Measurements from ENCODE around the gene KDM5B. TPM values are rescaled to one million over a fixed set of nuclear protein-coding genes. Genes with fewer than 3 reads are reported as not detected.

Gene KDM5B
- total and polyA plus RNA-seq, 9 of the 15 experiments (the other 6 are each of a cell fraction or from before 2014, with no cell fraction given), result 15.4 to 90.6 (median 57.1) TPM

DNA sequence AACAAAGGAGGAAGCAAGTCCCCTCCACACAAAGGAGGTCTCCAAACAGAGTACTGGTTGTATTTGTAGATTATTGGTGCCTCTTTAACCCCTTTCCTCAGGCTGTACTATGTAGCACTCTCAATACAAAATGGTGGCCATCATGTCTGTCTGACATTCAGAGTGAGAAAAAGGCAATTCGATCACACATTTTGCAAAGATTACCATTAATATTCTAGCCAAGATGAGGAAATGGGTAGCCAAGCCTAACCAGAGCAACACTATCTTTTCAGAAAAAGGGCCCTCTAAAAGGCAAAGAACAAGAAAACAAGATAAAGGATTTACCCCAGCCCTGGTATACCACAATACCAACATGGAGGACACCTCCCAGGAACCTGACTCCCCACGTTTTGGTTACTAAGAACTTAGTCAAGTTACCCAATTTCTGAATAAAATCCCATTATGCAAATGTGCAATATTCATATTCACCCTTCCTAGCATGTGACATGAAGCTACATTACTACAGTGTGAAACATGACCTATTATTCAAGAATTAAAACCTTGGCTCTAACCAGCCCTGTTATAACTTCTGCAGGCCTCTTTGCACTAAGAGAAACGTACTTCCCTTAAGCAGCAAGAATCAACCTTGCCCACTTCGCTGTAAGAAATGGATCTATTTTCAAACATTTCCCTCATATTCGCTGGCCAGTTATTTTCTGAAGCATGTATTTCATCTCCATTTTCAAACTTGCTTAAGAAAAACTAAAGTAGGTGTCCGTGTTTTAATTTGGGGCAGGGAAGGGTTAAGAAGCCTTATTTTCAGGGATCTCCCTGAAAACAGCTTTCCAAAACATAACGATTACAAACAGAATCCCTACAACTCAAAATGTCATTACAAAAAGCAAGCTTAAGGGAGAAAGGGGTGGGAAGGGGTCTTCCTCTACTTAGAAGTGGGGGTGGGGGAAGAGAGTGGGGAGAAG is 2.1 kb downstream of the KDM5B start (continued):
- TF ChIP-seq, protein P1, sequence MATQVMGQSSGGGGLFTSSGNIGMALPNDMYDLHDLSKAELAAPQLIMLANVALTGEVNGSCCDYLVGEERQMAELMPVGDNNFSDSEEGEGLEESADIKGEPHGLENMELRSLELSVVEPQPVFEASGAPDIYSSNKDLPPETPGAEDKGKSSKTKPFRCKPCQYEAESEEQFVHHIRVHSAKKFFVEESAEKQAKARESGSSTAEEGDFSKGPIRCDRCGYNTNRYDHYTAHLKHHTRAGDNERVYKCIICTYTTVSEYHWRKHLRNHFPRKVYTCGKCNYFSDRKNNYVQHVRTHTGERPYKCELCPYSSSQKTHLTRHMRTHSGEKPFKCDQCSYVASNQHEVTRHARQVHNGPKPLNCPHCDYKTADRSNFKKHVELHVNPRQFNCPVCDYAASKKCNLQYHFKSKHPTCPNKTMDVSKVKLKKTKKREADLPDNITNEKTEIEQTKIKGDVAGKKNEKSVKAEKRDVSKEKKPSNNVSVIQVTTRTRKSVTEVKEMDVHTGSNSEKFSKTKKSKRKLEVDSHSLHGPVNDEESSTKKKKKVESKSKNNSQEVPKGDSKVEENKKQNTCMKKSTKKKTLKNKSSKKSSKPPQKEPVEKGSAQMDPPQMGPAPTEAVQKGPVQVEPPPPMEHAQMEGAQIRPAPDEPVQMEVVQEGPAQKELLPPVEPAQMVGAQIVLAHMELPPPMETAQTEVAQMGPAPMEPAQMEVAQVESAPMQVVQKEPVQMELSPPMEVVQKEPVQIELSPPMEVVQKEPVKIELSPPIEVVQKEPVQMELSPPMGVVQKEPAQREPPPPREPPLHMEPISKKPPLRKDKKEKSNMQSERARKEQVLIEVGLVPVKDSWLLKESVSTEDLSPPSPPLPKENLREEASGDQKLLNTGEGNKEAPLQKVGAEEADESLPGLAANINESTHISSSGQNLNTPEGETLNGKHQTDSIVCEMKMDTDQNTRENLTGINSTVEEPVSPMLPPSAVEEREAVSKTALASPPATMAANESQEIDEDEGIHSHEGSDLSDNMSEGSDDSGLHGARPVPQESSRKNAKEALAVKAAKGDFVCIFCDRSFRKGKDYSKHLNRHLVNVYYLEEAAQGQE (IDR thresholded peaks at IDR 0.05; ENCODE audit: borderline replicate concordance), result no peak
- TF ChIP-seq, protein P1 (CRISPR knock-in tag; IDR thresholded peaks at IDR 0.05; ENCODE audit: low read depth), result 0 out of 2 replicates have a peak, but pooled peaks have one; percentile 56
- TF ChIP-seq, protein P2, sequence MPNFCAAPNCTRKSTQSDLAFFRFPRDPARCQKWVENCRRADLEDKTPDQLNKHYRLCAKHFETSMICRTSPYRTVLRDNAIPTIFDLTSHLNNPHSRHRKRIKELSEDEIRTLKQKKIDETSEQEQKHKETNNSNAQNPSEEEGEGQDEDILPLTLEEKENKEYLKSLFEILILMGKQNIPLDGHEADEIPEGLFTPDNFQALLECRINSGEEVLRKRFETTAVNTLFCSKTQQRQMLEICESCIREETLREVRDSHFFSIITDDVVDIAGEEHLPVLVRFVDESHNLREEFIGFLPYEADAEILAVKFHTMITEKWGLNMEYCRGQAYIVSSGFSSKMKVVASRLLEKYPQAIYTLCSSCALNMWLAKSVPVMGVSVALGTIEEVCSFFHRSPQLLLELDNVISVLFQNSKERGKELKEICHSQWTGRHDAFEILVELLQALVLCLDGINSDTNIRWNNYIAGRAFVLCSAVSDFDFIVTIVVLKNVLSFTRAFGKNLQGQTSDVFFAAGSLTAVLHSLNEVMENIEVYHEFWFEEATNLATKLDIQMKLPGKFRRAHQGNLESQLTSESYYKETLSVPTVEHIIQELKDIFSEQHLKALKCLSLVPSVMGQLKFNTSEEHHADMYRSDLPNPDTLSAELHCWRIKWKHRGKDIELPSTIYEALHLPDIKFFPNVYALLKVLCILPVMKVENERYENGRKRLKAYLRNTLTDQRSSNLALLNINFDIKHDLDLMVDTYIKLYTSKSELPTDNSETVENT (CRISPR knock-in tag; IDR thresholded peaks at IDR 0.05), result no peak
- no peak for TF ChIP-seq RBM34 (IDR thresholded peaks at IDR 0.05; ENCODE audit: borderline replicate concordance, insufficient read depth, low read length)
- TF ChIP-seq, protein P3, sequence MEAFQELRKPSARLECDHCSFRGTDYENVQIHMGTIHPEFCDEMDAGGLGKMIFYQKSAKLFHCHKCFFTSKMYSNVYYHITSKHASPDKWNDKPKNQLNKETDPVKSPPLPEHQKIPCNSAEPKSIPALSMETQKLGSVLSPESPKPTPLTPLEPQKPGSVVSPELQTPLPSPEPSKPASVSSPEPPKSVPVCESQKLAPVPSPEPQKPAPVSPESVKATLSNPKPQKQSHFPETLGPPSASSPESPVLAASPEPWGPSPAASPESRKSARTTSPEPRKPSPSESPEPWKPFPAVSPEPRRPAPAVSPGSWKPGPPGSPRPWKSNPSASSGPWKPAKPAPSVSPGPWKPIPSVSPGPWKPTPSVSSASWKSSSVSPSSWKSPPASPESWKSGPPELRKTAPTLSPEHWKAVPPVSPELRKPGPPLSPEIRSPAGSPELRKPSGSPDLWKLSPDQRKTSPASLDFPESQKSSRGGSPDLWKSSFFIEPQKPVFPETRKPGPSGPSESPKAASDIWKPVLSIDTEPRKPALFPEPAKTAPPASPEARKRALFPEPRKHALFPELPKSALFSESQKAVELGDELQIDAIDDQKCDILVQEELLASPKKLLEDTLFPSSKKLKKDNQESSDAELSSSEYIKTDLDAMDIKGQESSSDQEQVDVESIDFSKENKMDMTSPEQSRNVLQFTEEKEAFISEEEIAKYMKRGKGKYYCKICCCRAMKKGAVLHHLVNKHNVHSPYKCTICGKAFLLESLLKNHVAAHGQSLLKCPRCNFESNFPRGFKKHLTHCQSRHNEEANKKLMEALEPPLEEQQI (IDR thresholded peaks at IDR 0.05), result no peak
- TF ChIP-seq, protein P4, sequence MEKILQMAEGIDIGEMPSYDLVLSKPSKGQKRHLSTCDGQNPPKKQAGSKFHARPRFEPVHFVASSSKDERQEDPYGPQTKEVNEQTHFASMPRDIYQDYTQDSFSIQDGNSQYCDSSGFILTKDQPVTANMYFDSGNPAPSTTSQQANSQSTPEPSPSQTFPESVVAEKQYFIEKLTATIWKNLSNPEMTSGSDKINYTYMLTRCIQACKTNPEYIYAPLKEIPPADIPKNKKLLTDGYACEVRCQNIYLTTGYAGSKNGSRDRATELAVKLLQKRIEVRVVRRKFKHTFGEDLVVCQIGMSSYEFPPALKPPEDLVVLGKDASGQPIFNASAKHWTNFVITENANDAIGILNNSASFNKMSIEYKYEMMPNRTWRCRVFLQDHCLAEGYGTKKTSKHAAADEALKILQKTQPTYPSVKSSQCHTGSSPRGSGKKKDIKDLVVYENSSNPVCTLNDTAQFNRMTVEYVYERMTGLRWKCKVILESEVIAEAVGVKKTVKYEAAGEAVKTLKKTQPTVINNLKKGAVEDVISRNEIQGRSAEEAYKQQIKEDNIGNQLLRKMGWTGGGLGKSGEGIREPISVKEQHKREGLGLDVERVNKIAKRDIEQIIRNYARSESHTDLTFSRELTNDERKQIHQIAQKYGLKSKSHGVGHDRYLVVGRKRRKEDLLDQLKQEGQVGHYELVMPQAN (IDR thresholded peaks at IDR 0.05; ENCODE audit: borderline replicate concordance), result no peak
- TF ChIP-seq ESRRB (CRISPR knock-in tag; IDR thresholded peaks at IDR 0.05; ENCODE audit: borderline replicate concordance), result no peak
- TF ChIP-seq, protein P5, sequence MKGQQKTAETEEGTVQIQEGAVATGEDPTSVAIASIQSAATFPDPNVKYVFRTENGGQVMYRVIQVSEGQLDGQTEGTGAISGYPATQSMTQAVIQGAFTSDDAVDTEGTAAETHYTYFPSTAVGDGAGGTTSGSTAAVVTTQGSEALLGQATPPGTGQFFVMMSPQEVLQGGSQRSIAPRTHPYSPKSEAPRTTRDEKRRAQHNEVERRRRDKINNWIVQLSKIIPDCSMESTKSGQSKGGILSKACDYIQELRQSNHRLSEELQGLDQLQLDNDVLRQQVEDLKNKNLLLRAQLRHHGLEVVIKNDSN (CRISPR knock-in tag; IDR thresholded peaks at IDR 0.05), result no peak
- peak; percentile 95 for TF ChIP-seq BACH1 (tag; IDR thresholded peaks at IDR 0.05)

Measured in K562 (cell line).